Measurements from ENCODE around the gene RRAGD. TPM values are rescaled to one million over a fixed set of nuclear protein-coding genes. Genes with fewer than 3 reads are reported as not detected.

The RRAGD gene
- total and polyA plus RNA-seq, 4 donors = 4.7 to 6.7 (median 5.6) TPM

DNA sequence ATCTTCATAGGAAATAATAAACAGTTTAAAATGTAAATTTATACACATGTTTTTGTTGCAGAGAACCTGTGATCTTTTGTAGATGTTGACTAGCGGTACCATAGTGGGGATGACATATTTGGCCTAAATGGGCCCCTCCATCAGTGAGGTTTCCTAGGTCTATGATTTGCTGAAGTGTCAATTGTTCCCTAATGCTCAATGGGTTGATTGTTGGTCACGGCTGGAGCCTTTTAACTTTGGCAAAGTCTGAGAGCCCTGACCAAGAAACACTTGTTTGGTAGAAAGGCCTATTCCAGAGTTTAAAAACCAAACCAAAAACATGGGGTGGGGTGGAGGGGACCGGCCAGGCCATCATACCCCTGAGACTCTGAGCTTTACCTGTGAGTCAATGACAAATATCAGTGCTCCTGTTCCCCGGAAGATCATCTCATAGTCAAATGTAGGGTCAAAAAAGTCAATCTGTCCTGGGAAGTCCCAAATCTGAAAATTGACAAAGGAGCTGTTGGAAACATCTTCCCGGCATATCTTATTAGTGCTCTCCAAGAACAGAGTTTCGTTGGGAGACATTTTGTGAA is 25.1 kb downstream of the RRAGD start:
- H3K9ac ChIP-seq (ENCODE audit: low read depth in 1 of 2, low read length in 2 of 2) = no peak overlapping the region
- H3K27ac ChIP-seq (ENCODE audit: low read depth in 1 of 2, low read length in 2 of 2) = no peak overlapping the region
- H3K36me3 ChIP-seq (ENCODE audit: control insufficient read depth in 4 of 4, insufficient read depth in 3 of 4, low read depth in 1 of 4, low read length in 3 of 4) = no peaks in the 10 kb centered on the region
- no peak overlapping the region for H3K4me3 ChIP-seq (ENCODE audit: low read depth in 1 of 3, low read length in 3 of 3)
- no peaks in the 10 kb centered on the region for H3K27me3 ChIP-seq (ENCODE audit: control insufficient read depth in 4 of 4, insufficient read depth in 4 of 4, low read length in 3 of 4)
- WGBS = 95% methylated on average over 6 of the region's 6 CpGs
- no peaks in the 10 kb centered on the region for H3K9me3 ChIP-seq (ENCODE audit: control insufficient read depth in 4 of 4, low read length in 3 of 4)
- H3K4me1 ChIP-seq (ENCODE audit: control insufficient read depth in 4 of 4, insufficient read depth in 4 of 4, low read length in 3 of 4) = no peaks in the 10 kb centered on the region
- DNase-seq (ENCODE audit: low spot score) = no peak
- no peak for TF ChIP-seq NR2F2 (IDR thresholded peaks at IDR 0.05)
- no peak for TF ChIP-seq HNF4A (conservative IDR thresholded peaks at IDR 0.05)
- no peak for TF ChIP-seq RXRA (IDR thresholded peaks at IDR 0.05)
- TF ChIP-seq FOXA1 (IDR thresholded peaks at IDR 0.05) = no peak
- TF ChIP-seq, protein P1, sequence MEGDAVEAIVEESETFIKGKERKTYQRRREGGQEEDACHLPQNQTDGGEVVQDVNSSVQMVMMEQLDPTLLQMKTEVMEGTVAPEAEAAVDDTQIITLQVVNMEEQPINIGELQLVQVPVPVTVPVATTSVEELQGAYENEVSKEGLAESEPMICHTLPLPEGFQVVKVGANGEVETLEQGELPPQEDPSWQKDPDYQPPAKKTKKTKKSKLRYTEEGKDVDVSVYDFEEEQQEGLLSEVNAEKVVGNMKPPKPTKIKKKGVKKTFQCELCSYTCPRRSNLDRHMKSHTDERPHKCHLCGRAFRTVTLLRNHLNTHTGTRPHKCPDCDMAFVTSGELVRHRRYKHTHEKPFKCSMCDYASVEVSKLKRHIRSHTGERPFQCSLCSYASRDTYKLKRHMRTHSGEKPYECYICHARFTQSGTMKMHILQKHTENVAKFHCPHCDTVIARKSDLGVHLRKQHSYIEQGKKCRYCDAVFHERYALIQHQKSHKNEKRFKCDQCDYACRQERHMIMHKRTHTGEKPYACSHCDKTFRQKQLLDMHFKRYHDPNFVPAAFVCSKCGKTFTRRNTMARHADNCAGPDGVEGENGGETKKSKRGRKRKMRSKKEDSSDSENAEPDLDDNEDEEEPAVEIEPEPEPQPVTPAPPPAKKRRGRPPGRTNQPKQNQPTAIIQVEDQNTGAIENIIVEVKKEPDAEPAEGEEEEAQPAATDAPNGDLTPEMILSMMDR (IDR thresholded peaks at IDR 0.05; ENCODE audit: low read depth, low read length, missing input control) = no peak

DNA sequence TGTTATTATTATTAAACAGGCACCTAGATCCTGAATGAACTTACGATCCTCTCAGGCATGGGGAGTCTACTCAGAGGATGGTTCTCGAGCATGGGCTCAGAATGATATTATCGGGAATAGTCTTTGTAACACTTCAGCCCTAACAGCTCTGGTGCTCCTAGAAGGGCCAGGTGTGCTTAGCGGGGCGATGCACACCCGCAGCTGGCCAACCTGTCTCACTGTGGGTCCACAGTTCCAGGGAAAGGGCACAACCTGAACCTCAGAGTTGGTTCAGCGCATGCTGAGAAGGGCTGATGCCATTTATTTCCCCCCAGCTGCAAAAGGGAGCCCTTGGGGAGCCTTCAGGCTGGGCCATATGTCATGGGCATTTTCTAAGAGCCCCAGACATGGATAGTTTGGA is 26.2 kb downstream of the RRAGD start:
- H3K9ac ChIP-seq (ENCODE audit: low read depth in 1 of 2, low read length in 2 of 2) = no peak overlapping the region
- no peaks in the 10 kb centered on the region for H3K27me3 ChIP-seq (ENCODE audit: control insufficient read depth in 4 of 4, insufficient read depth in 4 of 4, low read length in 3 of 4)
- DNase-seq (ENCODE audit: low spot score) = no peak
- no peaks in the 10 kb centered on the region for H3K36me3 ChIP-seq (ENCODE audit: control insufficient read depth in 4 of 4, insufficient read depth in 3 of 4, low read depth in 1 of 4, low read length in 3 of 4)
- H3K9me3 ChIP-seq (ENCODE audit: control insufficient read depth in 4 of 4, low read length in 3 of 4) = no peaks in the 10 kb centered on the region
- H3K4me3 ChIP-seq (ENCODE audit: low read depth in 1 of 3, low read length in 3 of 3) = no peak overlapping the region
- H3K4me1 ChIP-seq (ENCODE audit: control insufficient read depth in 4 of 4, insufficient read depth in 4 of 4, low read length in 3 of 4) = no peaks in the 10 kb centered on the region
- over 99% methylated on average over 7 of the region's 7 CpGs for WGBS
- TF ChIP-seq, protein P1 (IDR thresholded peaks at IDR 0.05; ENCODE audit: low read depth, low read length, missing input control) = no peak
- TF ChIP-seq, protein P2, sequence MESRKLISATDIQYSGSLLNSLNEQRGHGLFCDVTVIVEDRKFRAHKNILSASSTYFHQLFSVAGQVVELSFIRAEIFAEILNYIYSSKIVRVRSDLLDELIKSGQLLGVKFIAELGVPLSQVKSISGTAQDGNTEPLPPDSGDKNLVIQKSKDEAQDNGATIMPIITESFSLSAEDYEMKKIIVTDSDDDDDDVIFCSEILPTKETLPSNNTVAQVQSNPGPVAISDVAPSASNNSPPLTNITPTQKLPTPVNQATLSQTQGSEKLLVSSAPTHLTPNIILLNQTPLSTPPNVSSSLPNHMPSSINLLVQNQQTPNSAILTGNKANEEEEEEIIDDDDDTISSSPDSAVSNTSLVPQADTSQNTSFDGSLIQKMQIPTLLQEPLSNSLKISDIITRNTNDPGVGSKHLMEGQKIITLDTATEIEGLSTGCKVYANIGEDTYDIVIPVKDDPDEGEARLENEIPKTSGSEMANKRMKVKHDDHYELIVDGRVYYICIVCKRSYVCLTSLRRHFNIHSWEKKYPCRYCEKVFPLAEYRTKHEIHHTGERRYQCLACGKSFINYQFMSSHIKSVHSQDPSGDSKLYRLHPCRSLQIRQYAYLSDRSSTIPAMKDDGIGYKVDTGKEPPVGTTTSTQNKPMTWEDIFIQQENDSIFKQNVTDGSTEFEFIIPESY (IDR thresholded peaks at IDR 0.05) = no peak
- no peak for TF ChIP-seq NR2F2 (IDR thresholded peaks at IDR 0.05)
- TF ChIP-seq, protein P3, sequence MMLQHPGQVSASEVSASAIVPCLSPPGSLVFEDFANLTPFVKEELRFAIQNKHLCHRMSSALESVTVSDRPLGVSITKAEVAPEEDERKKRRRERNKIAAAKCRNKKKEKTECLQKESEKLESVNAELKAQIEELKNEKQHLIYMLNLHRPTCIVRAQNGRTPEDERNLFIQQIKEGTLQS (IDR thresholded peaks at IDR 0.05) = no peak
- no peak for TF ChIP-seq TAF1 (conservative IDR thresholded peaks at IDR 0.05)
- TF ChIP-seq YY1 (IDR thresholded peaks at IDR 0.05) = no peak
- TF ChIP-seq JUND (IDR thresholded peaks at IDR 0.05) = no peak
- TF ChIP-seq HNF4G (IDR thresholded peaks at IDR 0.05) = no peak
- no peak for TF ChIP-seq FOXA1 (IDR thresholded peaks at IDR 0.05)
- TF ChIP-seq GABPA (IDR thresholded peaks at IDR 0.05 in 1 of 2, conservative IDR thresholded peaks at IDR 0.05 in 1 of 2) = no peak
- no peak for TF ChIP-seq SP1 (IDR thresholded peaks at IDR 0.05)
- no peak for TF ChIP-seq HNF4A (conservative IDR thresholded peaks at IDR 0.05)
- TF ChIP-seq RXRA (IDR thresholded peaks at IDR 0.05) = no peak
- H3K27ac ChIP-seq (ENCODE audit: low read depth in 1 of 2, low read length in 2 of 2) = no peak overlapping the region

Measured in liver (tissue), 9 donors.